Heart left ventricle (tissue), 16 donors: ENCODE data around the gene RMND5A. TPM values are rescaled to one million over a fixed set of nuclear protein-coding genes. Genes with fewer than 3 reads are reported as not detected.

Source experiments
- ATAC-seq, 4 donors: fragments of 200-7000 bp; cut with Tn5 transposase; one replicate each; pipeline ENCODE4 v1.9.1; 2020 to 2022; ENCODE audit warnings: moderate library complexity in 4 of 4, mild to moderate bottlenecking in 3 of 4, moderate number of reproducible peaks in 1 of 4
- DNase-seq, 5 donors: peaks; one replicate each; pipeline ENCODE4 v3.0.0-alpha.2; 2020
- H3K27ac ChIP-seq, 12 donors: fragments of 200-600 bp; sonication (generic) in 4 of 12; one replicate each; pipeline versions ENCODE4 v1.5.0 to v1.8.0; 2016 to 2022; ENCODE audit warnings: mild to moderate bottlenecking in 2 of 12
- H3K27me3 ChIP-seq, 9 donors: fragments of 200-600 bp; sonication (generic) in 2 of 9; one replicate each; pipeline versions ENCODE4 v1.5.1 to v1.8.0; 2016 to 2022; ENCODE audit warnings: mild to moderate bottlenecking in 3 of 9
- H3K36me3 ChIP-seq, 9 donors: fragments of 200-600 bp; sonication (generic) in 2 of 9; one replicate each; pipeline versions ENCODE4 v1.5.0 to v1.8.0; 2018 to 2022; ENCODE audit warnings: mild to moderate bottlenecking in 2 of 9
- H3K4me1 ChIP-seq, 12 donors: fragments of 200-600 bp; sonication (generic) in 4 of 12; one replicate each; pipeline versions ENCODE4 v1.5.0 to v1.8.0; 2016 to 2022; ENCODE audit warnings: mild to moderate bottlenecking in 3 of 12
- H3K4me3 ChIP-seq, 12 donors: fragments of 200-600 bp; sonication (generic) in 4 of 12; one replicate each; pipeline versions ENCODE4 v1.5.0 to v1.8.0; 2017 to 2022; ENCODE audit warnings: mild to moderate bottlenecking in 9 of 12, moderate library complexity in 4 of 12
- H3K9me3 ChIP-seq, 12 donors: fragments of 200-600 bp; sonication (generic) in 4 of 12; one replicate each; pipeline versions ENCODE4 v1.5.0 to v1.8.0; 2016 to 2022; ENCODE audit warnings: mild to moderate bottlenecking in 1 of 12
- CTCF ChIP-seq, 12 donors: fragments of 200-600 bp; sonication (generic) in 4 of 12; IDR thresholded peaks; one replicate each; pipeline versions ENCODE4 v1.5.0 to v1.8.0; 2018 to 2022; ENCODE audit warnings: antibody characterized with exemption in 12 of 12, mild to moderate bottlenecking in 5 of 12
- POLR2A ChIP-seq, 2 donors: fragments of 450-650 bp; IDR thresholded peaks; one replicate each; pipeline ENCODE4 v1.6.1; 2017; ENCODE audit warnings: antibody characterized with exemption in 2 of 2, mild to moderate bottlenecking in 2 of 2, moderate library complexity in 2 of 2
- whole genome bisulfite sequencing, 4 donors: extraction: QIAGEN DNeasy Blood & Tissue Kit in 2 of 4; methylation state at CpG; one replicate each; pipeline versions ENCODE4 v1.1.5 to v1.1.7; 2013 to 2018; 5-methylcytosine and 5-hydroxymethylcytosine counted together
- intact Hi-C, 10 donors: fragments of 100-400 bp; cut with DNase I; formaldehyde crosslinking; loops; one replicate each; pipeline versions ENCODE4 v1.11.1 to v1.14.2; 2022
- polyA plus RNA-seq, 2 donors: library from polyadenylated mRNA; stranded (reverse); fragments of 200-250 nt; gene quantifications; one replicate each; pipeline ENCODE4 v1.2.3, GENCODE V29; 2013
- total RNA-seq, 9 donors: library from RNA; depleted of rRNA in 2 of 9; stranded (reverse); fragments of >200 nt in 2 of 9; fragmentation: NEBNext Ultra II Directional in 3 of 9; extraction: Animal tissue kit (Norgen Biotek cat#: 25700) in 3 of 9; gene quantifications; one replicate each; pipeline versions ENCODE4 v1.1.0 to v1.2.4, GENCODE V29; 2016 to 2023
- donor health status: ischemic (EF 13 %, LVEDD 7.1; RV severe dilation, severe dysfunction).
- donor health status: healthy with polysubstance abuse.
- donor health status: DM: no; HTN: yes; CAD: no.
- donor health status: DM: no; HTN: no; CAD: no.
- donor health status: ischemic (EF 25% LVEDD 6.9; RV normal size, moderate dysfunction).
- donor health status: ischemic (EF 25% LVEDD 5.7; RV mildly dilated, moderate dysfunction).
- donor health status: healthy.
- donor health status: DM: yes; HTN: yes; CAD: no.
- donor health status: ischemic (EF 35%, LVEDD 5.7; RV mildly dilated, moderate dysfunction).
- donor health status: nonischemic (EF 11% LVEDD 7.7; RV severe dilation, severe dysfunction).
- donor health status: DM: yes; HTN: yes; CAD: no.
- donor health status: PGD.
- donor health status: ischemic (EF 29% LVEDD 5.4; RV normal size, mild dysfunction).
- donor health status: nonischemic (EF 23%, LVEDD 6.1; RV moderate dilation, normal function).

The RMND5A gene
- total and polyA plus RNA-seq, 11 donors: 29.9 to 148 (median 90.7) TPM

- WGBS, 4 donors: 17 to 26% (median 21%) methylated on average over 4 of the region's 4 CpGs
- DNase-seq (no peak), ATAC-seq (peak in 2 of 4 donors; percentile 25 to 60)
- Histone ChIP-seq H3K9me3 (no peaks in the 10 kb centered on the region), H3K4me3 (no peak overlapping the region), H3K4me1 (peaks cover 0 to 17% (median 1%) of the 10 kb centered on the region in 12 donors), H3K36me3 (peaks cover 0 to 68% (median 49%) of the 10 kb centered on the region in 9 donors), H3K27ac (no peak overlapping the region), H3K27me3 (no peaks in the 10 kb centered on the region)
- intact Hi-C loops: no loop called here
- TF ChIP-seq CTCF (IDR thresholded peaks at IDR 0.05) (no peak), POLR2A (IDR thresholded peaks at IDR 0.05) (no peak)
These were observed 55.2 kb downstream of the RMND5A start for GRCh38 chr2:86775338-86775737.

- no peaks in the 10 kb centered on the region for H3K9me3 ChIP-seq
- peaks cover 0 to 56% (median 38%) of the 10 kb centered on the region in 9 donors for H3K36me3 ChIP-seq
- intact Hi-C loops: no loop called here
- H3K4me3 ChIP-seq: no peak overlapping the region
- 65 to 85% (median 75%) methylated on average over 7 of the region's 7 CpGs for WGBS, 4 donors
- DNase-seq (no peak), ATAC-seq (no peak)
- H3K27ac ChIP-seq: no peak overlapping the region
- no peak for TF ChIP-seq POLR2A (IDR thresholded peaks at IDR 0.05)
- no peak for TF ChIP-seq CTCF (IDR thresholded peaks at IDR 0.05)
- H3K27me3 ChIP-seq: no peaks in the 10 kb centered on the region
- H3K4me1 ChIP-seq: peaks cover 0 to 17% (median 4%) of the 10 kb centered on the region in 12 donors
These were observed 56.4 kb downstream of the RMND5A start for GRCh38 chr2:86776532-86776931.

GRCh38 chr2:86778957-86779356, 58.9 kb downstream of the RMND5A start:
- TF ChIP-seq CTCF (IDR thresholded peaks at IDR 0.05): no peak
- no peak for TF ChIP-seq POLR2A (IDR thresholded peaks at IDR 0.05)
- intact Hi-C loops: no loop called here

GRCh38 chr2:86779971-86780370, 59.9 kb downstream of the RMND5A start:
- no peaks in the 10 kb centered on the region for H3K9me3 ChIP-seq
- WGBS, 4 donors: 72 to 81% (median 75%) methylated on average over 3 of the region's 3 CpGs
- peaks cover 0 to 16% (median 4%) of the 10 kb centered on the region in 12 donors for H3K4me1 ChIP-seq
- intact Hi-C loops: no loop called here
- TF ChIP-seq CTCF (IDR thresholded peaks at IDR 0.05): no peak
- DNase-seq (no peak), ATAC-seq (no peak)
- peaks cover 0 to 21% (median 5%) of the 10 kb centered on the region in 9 donors for H3K36me3 ChIP-seq
- no peak overlapping the region for H3K27ac ChIP-seq
- no peak overlapping the region for H3K4me3 ChIP-seq
- H3K27me3 ChIP-seq: no peaks in the 10 kb centered on the region

More at GRCh38 chr2:86778957-86779356, 58.9 kb downstream of the RMND5A start:
- peak in 3 of 4 donors; percentile 50 to 59 (median 51) for ATAC-seq
- no peaks in the 10 kb centered on the region for H3K27me3 ChIP-seq
- H3K9me3 ChIP-seq: no peaks in the 10 kb centered on the region
- H3K4me1 ChIP-seq: peaks cover 0 to 17% (median 4%) of the 10 kb centered on the region in 12 donors
- no peak for DNase-seq
- H3K4me3 ChIP-seq: no peak overlapping the region
- 21 to 36% (median 32%) methylated on average over 2 of the region's 2 CpGs for WGBS, 4 donors
- H3K36me3 ChIP-seq: peaks cover 0 to 32% (median 15%) of the 10 kb centered on the region in 9 donors
- no peak overlapping the region for H3K27ac ChIP-seq
